ENCODE results near the gene KIRREL1.

The KIRREL1 gene

GRCh38 chr1:158037008-158037865 is 43.8 kb downstream of the KIRREL1 start:
- no peak for TF ChIP-seq POU2F2 (IDR thresholded peaks at IDR 0.05; ENCODE audit: low read depth, low read length)
- no peak for TF ChIP-seq PAX5 (IDR thresholded peaks at IDR 0.05; ENCODE audit: insufficient read depth, low read length, severe bottlenecking)
- no peak for TF ChIP-seq POLR2A (IDR thresholded peaks at IDR 0.05; ENCODE audit: low read depth, low read length)
- no peak for TF ChIP-seq SPI1 (IDR thresholded peaks at IDR 0.05; ENCODE audit: low read depth, low read length)
- TF ChIP-seq TAF1 (IDR thresholded peaks at IDR 0.05; ENCODE audit: low read depth, low read length) = no peak
- no peak for TF ChIP-seq POLR2AphosphoS5 (IDR thresholded peaks at IDR 0.05; ENCODE audit: low read depth, low read length)
- no peak for DNase-seq (ENCODE audit: insufficient read length, low spot score)
- no peak for FAIRE-seq

GRCh38 chr1:158037866-158038359 is 44.5 kb downstream of the KIRREL1 start:
- TF ChIP-seq TAF1 (IDR thresholded peaks at IDR 0.05; ENCODE audit: low read depth, low read length) (no peak), SPI1 (IDR thresholded peaks at IDR 0.05; ENCODE audit: low read depth, low read length) (no peak), POU2F2 (IDR thresholded peaks at IDR 0.05; ENCODE audit: low read depth, low read length) (no peak), POLR2A (IDR thresholded peaks at IDR 0.05; ENCODE audit: low read depth, low read length) (no peak), POLR2AphosphoS5 (IDR thresholded peaks at IDR 0.05; ENCODE audit: low read depth, low read length) (no peak), PAX5 (IDR thresholded peaks at IDR 0.05; ENCODE audit: insufficient read depth, low read length, severe bottlenecking) (no peak)
- FAIRE-seq = no peak
- no peak for DNase-seq (ENCODE audit: insufficient read length, low spot score)

- FAIRE-seq (no peak), DNase-seq (ENCODE audit: insufficient read length, low spot score) (no peak)
- TF ChIP-seq TAF1 (IDR thresholded peaks at IDR 0.05; ENCODE audit: low read depth, low read length) (no peak), POLR2A (IDR thresholded peaks at IDR 0.05; ENCODE audit: low read depth, low read length) (no peak), SPI1 (IDR thresholded peaks at IDR 0.05; ENCODE audit: low read depth, low read length) (no peak), POLR2AphosphoS5 (IDR thresholded peaks at IDR 0.05; ENCODE audit: low read depth, low read length) (no peak), PAX5 (IDR thresholded peaks at IDR 0.05; ENCODE audit: insufficient read depth, low read length, severe bottlenecking) (no peak), POU2F2 (IDR thresholded peaks at IDR 0.05; ENCODE audit: low read depth, low read length) (no peak)
Measured at GRCh38 chr1:158038793-158039192, 45.3 kb downstream of the KIRREL1 start.

DNA sequence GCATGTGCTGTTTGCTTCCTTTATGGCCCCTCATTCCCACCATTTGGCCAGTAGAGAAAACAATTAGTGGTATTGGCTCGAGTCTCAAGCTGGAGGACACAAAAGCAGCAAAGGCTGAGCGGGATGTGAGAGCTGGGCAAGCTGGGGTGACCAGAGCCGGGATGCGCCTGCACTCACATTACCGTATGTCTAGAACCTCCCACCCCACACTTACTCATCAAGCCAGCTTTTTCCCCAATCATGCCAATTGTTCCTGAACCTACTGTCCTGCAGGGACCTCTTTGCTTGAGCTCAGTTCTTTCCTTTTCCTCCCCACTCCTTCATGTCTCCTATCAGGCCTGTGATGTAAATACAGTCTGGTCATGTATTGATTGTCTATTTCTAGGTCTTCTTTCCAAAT is 45.9 kb downstream of the KIRREL1 start:
- FAIRE-seq = no peak
- TF ChIP-seq SPI1 (IDR thresholded peaks at IDR 0.05; ENCODE audit: low read depth, low read length) (no peak), POLR2A (IDR thresholded peaks at IDR 0.05; ENCODE audit: low read depth, low read length) (no peak), POLR2AphosphoS5 (IDR thresholded peaks at IDR 0.05; ENCODE audit: low read depth, low read length) (no peak), PAX5 (IDR thresholded peaks at IDR 0.05; ENCODE audit: insufficient read depth, low read length, severe bottlenecking) (no peak), TAF1 (IDR thresholded peaks at IDR 0.05; ENCODE audit: low read depth, low read length) (no peak), POU2F2 (IDR thresholded peaks at IDR 0.05; ENCODE audit: low read depth, low read length) (no peak)
- no peak for DNase-seq (ENCODE audit: insufficient read length, low spot score)

GRCh38 chr1:158040323-158040722 is 46.9 kb downstream of the KIRREL1 start:
- DNase-seq (ENCODE audit: insufficient read length, low spot score) (no peak), FAIRE-seq (no peak)
- TF ChIP-seq TAF1 (IDR thresholded peaks at IDR 0.05; ENCODE audit: low read depth, low read length) (no peak), POLR2A (IDR thresholded peaks at IDR 0.05; ENCODE audit: low read depth, low read length) (no peak), POU2F2 (IDR thresholded peaks at IDR 0.05; ENCODE audit: low read depth, low read length) (no peak), PAX5 (IDR thresholded peaks at IDR 0.05; ENCODE audit: insufficient read depth, low read length, severe bottlenecking) (no peak), SPI1 (IDR thresholded peaks at IDR 0.05; ENCODE audit: low read depth, low read length) (no peak), POLR2AphosphoS5 (IDR thresholded peaks at IDR 0.05; ENCODE audit: low read depth, low read length) (no peak)

DNA sequence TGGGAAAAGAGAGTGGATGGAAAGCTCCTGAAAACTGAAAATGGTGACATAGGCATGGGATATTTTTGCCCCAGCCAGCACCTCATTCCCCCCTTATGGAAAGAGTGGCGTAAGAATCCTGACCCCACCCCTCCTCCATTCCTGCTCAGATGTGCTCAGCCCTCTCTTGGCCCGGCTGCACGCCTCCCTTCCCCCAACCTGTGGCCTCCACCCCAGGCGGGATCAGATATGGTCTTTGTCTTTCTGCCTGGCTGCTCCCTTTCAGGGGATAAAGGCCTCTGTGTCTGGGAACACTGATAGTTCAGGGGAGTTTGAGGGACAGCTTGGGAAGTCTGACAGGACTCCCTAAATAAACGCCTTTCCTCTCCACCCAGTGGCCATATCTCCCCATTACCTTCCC is 49.8 kb downstream of the KIRREL1 start:
- TF ChIP-seq POU2F2 (IDR thresholded peaks at IDR 0.05; ENCODE audit: low read depth, low read length) (no peak), POLR2A (IDR thresholded peaks at IDR 0.05; ENCODE audit: low read depth, low read length) (no peak), PAX5 (IDR thresholded peaks at IDR 0.05; ENCODE audit: insufficient read depth, low read length, severe bottlenecking) (no peak), POLR2AphosphoS5 (IDR thresholded peaks at IDR 0.05; ENCODE audit: low read depth, low read length) (no peak), SPI1 (IDR thresholded peaks at IDR 0.05; ENCODE audit: low read depth, low read length) (no peak), TAF1 (IDR thresholded peaks at IDR 0.05; ENCODE audit: low read depth, low read length) (no peak)
- DNase-seq (ENCODE audit: insufficient read length, low spot score) (no peak), FAIRE-seq (no peak)

GRCh38 chr1:158045639-158046038 is 52.2 kb downstream of the KIRREL1 start:
- no peak for TF ChIP-seq POLR2A (IDR thresholded peaks at IDR 0.05; ENCODE audit: low read depth, low read length)
- TF ChIP-seq POU2F2 (IDR thresholded peaks at IDR 0.05; ENCODE audit: low read depth, low read length) = no peak
- no peak for TF ChIP-seq POLR2AphosphoS5 (IDR thresholded peaks at IDR 0.05; ENCODE audit: low read depth, low read length)
- no peak for TF ChIP-seq TAF1 (IDR thresholded peaks at IDR 0.05; ENCODE audit: low read depth, low read length)
- TF ChIP-seq PAX5 (IDR thresholded peaks at IDR 0.05; ENCODE audit: insufficient read depth, low read length, severe bottlenecking) = no peak
- no peak for TF ChIP-seq SPI1 (IDR thresholded peaks at IDR 0.05; ENCODE audit: low read depth, low read length)
- FAIRE-seq (no peak), DNase-seq (ENCODE audit: insufficient read length, low spot score) (no peak)

DNA sequence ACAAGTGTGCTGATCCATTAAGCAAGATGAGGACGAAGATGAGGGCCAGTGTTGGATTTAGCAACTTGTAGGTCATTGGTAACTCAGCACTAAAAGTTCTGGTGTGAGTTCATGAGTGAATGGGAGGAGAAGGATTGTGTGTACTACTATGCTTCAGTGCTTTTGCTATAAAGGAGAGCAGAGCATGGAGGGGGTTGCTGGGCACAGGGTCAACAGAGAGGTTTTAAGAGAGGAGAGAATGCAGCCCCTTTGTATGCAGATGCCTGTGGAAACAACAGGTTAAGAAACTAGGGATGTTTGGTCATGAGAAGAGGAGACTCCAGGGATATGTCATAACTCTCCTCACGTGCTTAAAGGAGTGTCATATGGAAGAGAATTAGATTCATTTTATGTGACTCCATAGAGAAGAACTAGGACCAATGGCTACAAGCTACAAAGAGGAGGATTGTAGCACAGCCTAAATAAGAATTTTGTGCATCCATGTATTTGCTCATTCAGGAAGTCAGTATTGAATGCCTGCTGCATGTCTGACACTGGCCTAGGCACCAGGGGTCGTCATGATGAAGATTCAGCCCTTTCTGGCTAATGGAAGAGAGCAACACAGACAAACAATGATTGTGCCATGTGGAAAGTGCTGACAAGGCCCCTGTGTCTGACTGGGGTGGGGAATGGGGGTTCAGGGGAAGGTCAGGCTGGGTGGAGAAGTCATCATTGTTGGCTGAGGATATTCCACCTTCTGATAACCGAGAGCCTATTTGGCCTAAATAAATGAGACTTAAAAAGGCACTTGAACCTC is 53.5 kb downstream of the KIRREL1 start:
- no peak for TF ChIP-seq TAF1 (IDR thresholded peaks at IDR 0.05; ENCODE audit: low read depth, low read length)
- TF ChIP-seq POU2F2 (IDR thresholded peaks at IDR 0.05; ENCODE audit: low read depth, low read length) = no peak
- no peak for TF ChIP-seq PAX5 (IDR thresholded peaks at IDR 0.05; ENCODE audit: insufficient read depth, low read length, severe bottlenecking)
- no peak for TF ChIP-seq POLR2AphosphoS5 (IDR thresholded peaks at IDR 0.05; ENCODE audit: low read depth, low read length)
- TF ChIP-seq SPI1 (IDR thresholded peaks at IDR 0.05; ENCODE audit: low read depth, low read length) = no peak
- FAIRE-seq (no peak), DNase-seq (ENCODE audit: insufficient read length, low spot score) (no peak)
